Right lobe of liver (tissue), 4 donors: ENCODE measurements around the gene CCNF.

Experiments used
- CTCF ChIP-seq, 4 donors: fragments of 200-600 bp in 3 of 4; fragments of 450-650 bp in 1 of 4; IDR thresholded peaks; one replicate each; pipeline versions ENCODE4 v1.5.1 to v1.8.0; 2016 to 2022; ENCODE audit warnings: antibody characterized with exemption in 4 of 4, mild to moderate bottlenecking in 2 of 4
- POLR2A ChIP-seq: fragments of 450-650 bp; IDR thresholded peaks from one replicate; pipeline ENCODE4 v1.6.1; 2017; ENCODE audit warnings: antibody characterized with exemption, mild to moderate bottlenecking
- donor health status: DM: no; HTN: no; CAD: no.
- donor health status: DM: no; HTN: no; CAD: no.
- donor health status: DM: no; HTN: yes; CAD: no.

GRCh38 chr16:2426941-2427361, 2.3 kb upstream of the CCNF start:
- TF ChIP-seq CTCF (IDR thresholded peaks at IDR 0.05), result no peak
- TF ChIP-seq POLR2A, result no peak
